Gastroesophageal sphincter (tissue), 3 donors: ENCODE data around the gene PPP1CB.

Experiments used
- CTCF ChIP-seq, 4 experiments: fragments of 200-600 bp in 2 of 4; fragments of 450-650 bp in 2 of 4; sonication (generic) in 1 of 4; IDR thresholded peaks; one replicate each; pipeline ENCODE4 v1.5.1; 2017 to 2019; ENCODE audit warnings: antibody characterized with exemption in 4 of 4, mild to moderate bottlenecking in 2 of 4, moderate library complexity in 2 of 4
- EP300 ChIP-seq: sonication (generic); formaldehyde crosslinking; IDR thresholded peaks from one replicate; pipeline ENCODE4 v1.6.1; 2017; ENCODE audit warnings: antibody characterized with exemption, mild to moderate bottlenecking
- POLR2A ChIP-seq, 2 donors: fragments of 450-650 bp; IDR thresholded peaks; one replicate each; pipeline ENCODE4 v1.6.1; 2017; ENCODE audit warnings: antibody characterized with exemption in 2 of 2, mild to moderate bottlenecking in 2 of 2, moderate library complexity in 1 of 2

- no peak for TF ChIP-seq CTCF (IDR thresholded peaks at IDR 0.05)
- TF ChIP-seq POLR2A (IDR thresholded peaks at IDR 0.05): no peak
- no peak for TF ChIP-seq EP300
Observed at GRCh38 chr2:28748176-28748575, 3.5 kb upstream of the PPP1CB start.
